GM21529 (cell line): ENCODE results near the gene NRTN.
"Not testable (repeated sequence)": the region's sequence is repeated elsewhere in the genome, so short reads cannot be mapped to it uniquely, and the experiment has no call there.

Experiments used
- ATAC-seq: cut with Tn5 transposase; IDR thresholded peaks from one replicate; pipeline ENCODE4 v1.9.1; 2021; ENCODE audit not compliant: unreplicated experiment

Gene NRTN

DNA sequence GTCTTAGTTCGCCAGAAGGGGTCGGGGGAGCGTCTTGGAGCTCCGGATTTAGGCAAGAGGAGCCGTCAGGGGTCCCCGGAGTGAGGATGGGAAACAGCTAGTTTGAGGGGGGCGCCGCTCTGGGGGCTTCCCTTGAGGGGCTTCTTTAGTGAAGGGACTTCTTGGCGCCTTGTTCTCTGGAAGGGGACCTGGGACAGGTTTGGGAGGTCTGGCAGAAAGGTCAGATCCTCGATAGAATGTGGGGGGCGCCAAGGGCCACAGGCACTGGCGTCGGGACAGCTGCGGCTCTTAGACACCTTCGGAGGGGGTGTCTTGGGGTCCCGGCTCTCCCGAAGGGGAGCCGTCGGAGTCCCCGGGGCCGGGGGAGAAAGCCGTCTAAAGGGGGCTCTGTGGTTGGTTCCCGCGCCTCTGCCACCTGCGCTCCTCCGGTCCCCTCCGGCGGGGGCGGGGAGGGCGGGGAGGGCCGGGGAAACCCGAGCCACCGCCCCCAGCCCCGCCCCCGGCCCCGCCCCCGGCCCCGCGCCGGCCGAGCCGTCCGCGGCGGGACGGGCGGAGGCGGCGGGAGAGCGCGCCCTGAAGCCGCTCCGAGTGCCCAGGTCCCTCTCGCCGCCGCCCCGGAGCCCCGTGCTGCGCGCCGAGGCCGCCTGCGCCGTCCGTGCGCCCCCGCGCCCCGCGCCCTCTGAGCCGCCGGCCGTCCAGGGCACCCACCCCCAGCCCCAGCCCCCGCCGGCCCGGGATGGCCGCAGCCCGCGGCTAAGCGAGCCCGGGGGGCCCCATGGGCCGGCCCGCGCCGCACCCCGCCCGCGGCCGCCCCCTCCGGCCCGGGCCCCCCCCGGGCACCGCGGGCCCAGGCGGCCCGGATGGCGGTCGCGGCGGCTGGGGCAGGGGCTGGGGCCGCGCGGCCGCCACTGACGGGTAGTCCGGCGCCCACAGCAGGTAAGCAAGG, at the start of gene NRTN:
Gene NRTN (plus strand): TSS at position 552 of the 946 bp plus-strand sequence. CDS start 19,099 bp downstream, outside the sequence.
- ATAC-seq = no peak

- no peak for ATAC-seq
Measured at GRCh38 chr19:5762608-5763217, 42.2 kb upstream of the NRTN start.

- no peak for ATAC-seq
Measured at GRCh38 chr19:5765220-5765619, 39.6 kb upstream of the NRTN start.

GRCh38 chr19:5767949-5768348, 36.9 kb upstream of the NRTN start:
- no peak for ATAC-seq

- no peak for ATAC-seq
Measured at GRCh38 chr19:5772416-5772815, 32.5 kb upstream of the NRTN start.

- ATAC-seq = no peak
Measured at GRCh38 chr19:5773276-5773675, 31.6 kb upstream of the NRTN start.

DNA sequence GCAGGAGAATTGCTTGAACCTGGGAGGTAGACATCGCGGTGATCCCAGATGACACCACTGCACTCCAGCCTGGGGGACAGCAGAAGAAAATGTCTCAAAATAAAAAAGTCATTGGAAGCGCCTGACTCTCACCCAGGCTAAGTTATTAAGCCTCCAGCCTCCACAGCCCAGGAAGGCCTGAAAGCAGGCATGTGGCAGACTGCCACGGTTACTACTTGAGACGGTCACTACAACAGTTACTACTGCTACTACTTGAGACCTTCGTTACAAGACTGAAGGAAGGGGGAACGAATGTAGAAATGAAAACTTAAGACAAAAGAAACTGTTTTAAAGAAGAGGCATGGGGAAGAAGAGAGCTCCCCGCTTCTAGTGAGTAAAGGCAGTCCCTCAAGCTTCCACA, 29.9 kb upstream of the NRTN start:
- no peak for ATAC-seq

- no peak for ATAC-seq
Measured at GRCh38 chr19:5775668-5776309, 29.1 kb upstream of the NRTN start.

- ATAC-seq = no peak
Measured at GRCh38 chr19:5778402-5778801, 26.5 kb upstream of the NRTN start.

GRCh38 chr19:5780916-5781315, 24.0 kb upstream of the NRTN start:
- ATAC-seq = not testable (repeated sequence)

GRCh38 chr19:5782322-5782721, 22.5 kb upstream of the NRTN start:
- no peak for ATAC-seq

- no peak for ATAC-seq
Measured at GRCh38 chr19:5782945-5783919, 21.6 kb upstream of the NRTN start.

- ATAC-seq = no peak
Measured at GRCh38 chr19:5784581-5785147, 20.2 kb upstream of the NRTN start, which contains the start of gene PRR22. PRR22 (minus strand) TSS chr19:5784746; CDS start chr19:5784660, 86 bp downstream.

- ATAC-seq = no peak
Measured at GRCh38 chr19:5785423-5785822, 19.4 kb upstream of the NRTN start.

GRCh38 chr19:5786593-5787408, 18.1 kb upstream of the NRTN start:
- ATAC-seq = no peak

DNA sequence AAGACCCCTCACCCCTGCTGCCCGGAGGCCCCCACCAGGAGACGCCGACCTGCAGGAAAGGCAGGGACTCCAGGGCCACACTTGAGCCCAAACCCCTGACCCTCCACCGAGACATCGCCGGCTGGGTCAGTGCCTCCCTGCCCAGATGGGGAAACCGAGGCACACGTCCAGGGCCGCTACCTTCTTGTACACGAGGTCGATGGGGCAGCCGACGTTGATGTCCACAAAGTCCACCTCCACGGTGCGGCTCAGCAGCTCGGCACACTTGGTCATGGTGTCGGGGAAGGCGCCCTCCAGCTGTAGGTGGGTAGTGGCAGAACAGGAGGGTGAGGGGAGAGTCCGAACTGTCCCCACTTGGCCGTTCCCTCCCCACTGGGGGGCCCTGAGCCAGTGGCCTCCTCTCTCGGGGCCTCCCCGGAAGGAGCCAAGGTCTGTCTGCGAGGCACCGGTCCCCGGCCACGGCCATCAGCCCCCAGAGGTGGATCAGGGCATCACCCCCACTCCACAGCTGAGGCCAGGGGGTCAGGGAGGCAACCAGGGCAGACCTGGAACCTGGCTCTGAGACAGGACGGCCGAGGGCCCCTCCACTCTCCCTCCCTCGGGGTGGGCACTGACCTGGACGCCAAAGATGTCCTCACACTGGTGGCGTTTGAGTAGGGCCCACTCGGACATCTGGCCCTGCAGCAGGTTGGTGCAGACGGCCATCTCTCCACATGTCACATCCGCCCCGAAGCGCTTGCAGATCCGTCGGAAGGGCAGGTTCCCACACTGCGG, 17.3 kb upstream of the NRTN start:
- ATAC-seq = no peak

GRCh38 chr19:5788422-5788821, 16.4 kb upstream of the NRTN start:
- no peak for ATAC-seq

GRCh38 chr19:5789351-5789761, 15.5 kb upstream of the NRTN start:
- ATAC-seq = no peak
